GM19468 (cell line): Measurements from ENCODE around the gene SERPINB6.
"Not testable (repeated sequence)": the region's sequence is repeated elsewhere in the genome, so short reads cannot be mapped to it uniquely, and the experiment has no call there.

Experiments
- ATAC-seq: cut with Tn5 transposase; IDR thresholded peaks from one replicate; pipeline ENCODE4 v1.9.1; 2021; ENCODE audit warnings: mild to moderate bottlenecking, moderate library complexity, moderate number of reproducible peaks; ENCODE audit not compliant: unreplicated experiment; ENCODE audit errors: extremely low read depth

The SERPINB6 gene

DNA sequence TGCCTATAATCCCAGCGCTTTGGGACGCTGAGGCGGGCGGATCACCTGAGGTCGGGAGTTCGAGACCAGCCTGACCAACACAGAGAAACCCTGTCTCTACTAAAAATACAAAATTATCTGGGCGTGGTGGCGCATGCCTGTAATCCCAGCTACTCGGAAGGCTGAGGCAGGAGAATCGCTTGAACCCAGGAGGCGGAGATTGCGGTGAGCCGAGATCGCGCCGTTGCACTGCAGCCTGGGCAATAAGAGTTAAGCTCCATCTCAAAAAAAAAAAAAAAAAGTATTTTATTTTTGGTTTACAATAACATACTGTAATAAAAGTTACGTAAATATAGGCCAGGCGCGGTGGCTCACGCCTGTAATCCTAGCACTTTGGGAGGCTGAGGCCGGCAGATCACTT, 29.3 kb downstream of the SERPINB6 start:
- not testable (repeated sequence) for ATAC-seq

DNA sequence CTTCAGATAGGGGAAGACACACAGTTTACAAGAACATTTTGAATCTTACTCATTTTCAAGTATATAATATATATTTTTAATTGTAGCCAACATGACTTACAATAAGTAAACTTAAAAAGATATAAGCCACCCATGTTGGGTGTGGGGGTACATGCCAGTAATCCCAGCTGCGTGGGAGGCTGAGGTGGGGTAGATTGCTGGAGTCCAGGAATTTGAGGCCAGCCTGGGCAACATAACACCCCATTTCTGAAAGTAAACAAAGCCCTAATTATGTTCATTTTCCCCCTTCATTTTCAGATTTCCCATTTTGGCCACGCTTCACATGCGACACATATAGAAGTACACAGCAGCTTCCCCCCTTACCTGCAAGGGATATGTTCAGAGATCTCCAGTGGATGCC, 30.5 kb downstream of the SERPINB6 start:
- no peak for ATAC-seq

DNA sequence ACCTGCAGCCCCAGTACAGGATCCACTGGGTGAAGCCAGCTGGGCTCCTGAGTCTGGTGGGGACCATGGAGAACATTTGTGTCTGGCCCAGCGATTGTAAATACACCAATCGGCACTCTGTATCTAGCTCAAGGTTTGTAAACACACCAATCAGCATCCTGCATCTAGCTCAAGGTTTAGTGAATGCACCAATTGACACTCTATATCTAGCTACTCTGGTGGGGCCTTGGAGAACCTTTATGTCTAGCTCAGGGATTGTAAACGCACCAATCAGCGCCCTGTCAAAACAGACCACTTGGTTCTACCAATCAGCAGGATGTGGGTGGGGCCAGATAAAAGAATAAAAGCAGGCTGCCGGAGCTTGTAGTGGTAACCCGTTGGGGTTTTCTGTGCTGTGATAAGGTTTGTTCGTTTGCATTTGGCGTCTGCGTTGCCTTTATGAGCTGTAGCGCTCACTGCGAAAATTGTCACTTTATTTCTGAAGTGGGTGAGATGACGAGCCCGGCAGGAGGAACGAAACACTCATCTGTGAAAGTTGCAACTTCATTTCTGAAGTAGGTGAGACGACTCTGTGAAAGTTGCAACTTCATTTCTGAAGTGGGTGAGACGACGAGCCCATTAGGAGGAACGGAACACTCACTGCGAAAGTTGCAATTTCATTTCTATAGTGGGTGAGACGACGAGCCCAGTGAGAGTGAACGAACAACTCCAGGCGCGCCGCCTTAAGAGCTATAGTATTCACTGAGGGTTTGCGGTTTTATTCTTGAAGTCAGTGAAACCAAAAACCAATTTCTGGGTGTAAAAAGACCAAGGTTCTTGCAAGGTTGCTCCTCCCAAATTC, 31.1 kb downstream of the SERPINB6 start:
- peak; percentile 48 for ATAC-seq

- no peak for ATAC-seq
Observed at GRCh38 chr6:2939315-2940009, 31.9 kb downstream of the SERPINB6 start.

DNA sequence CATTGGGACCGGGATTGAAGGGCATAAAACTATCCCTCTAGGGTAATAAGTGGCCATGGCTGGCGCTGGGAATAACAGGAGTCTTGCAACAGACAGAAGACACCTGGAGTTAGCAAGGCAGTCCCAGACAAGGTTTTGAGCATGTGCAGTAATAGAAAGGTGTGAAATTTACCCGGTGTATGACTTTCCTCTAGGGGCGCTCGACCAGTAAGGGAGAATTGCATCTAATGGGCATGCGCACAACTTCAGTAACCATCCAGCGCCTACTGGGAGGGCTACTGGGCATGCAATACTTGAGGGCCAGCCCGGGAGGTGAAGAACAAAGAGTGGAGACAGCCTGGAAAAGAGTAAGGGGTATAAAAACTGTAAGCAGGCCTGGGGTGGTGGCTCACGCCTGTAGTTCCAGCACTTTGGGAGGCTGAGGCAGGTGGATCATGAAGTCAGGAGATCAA, 32.7 kb downstream of the SERPINB6 start:
- ATAC-seq, result no peak

- no peak for ATAC-seq
Observed at GRCh38 chr6:2938004-2938631, 33.2 kb downstream of the SERPINB6 start.

DNA sequence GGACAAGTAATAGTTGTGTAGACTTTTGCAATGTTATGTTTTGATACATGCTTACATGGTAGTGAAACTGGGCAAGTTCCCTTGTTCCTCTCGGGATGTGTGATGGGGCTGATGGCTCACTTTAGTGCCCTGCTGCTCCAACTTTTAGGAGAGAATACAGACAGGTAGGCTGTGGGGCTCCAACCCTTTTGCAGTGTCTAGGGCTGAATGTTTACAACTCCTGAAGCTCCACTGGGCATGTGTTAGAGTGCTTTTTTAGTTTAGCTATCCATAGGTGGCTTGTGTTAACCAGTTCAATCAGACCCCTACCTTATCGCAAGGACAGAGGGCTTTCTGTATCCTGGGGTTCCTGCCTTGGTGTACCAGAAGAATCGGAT, 33.8 kb downstream of the SERPINB6 start:
- no peak for ATAC-seq

- ATAC-seq, result no peak
Observed at GRCh38 chr6:2935566-2936291, 35.6 kb downstream of the SERPINB6 start.

DNA sequence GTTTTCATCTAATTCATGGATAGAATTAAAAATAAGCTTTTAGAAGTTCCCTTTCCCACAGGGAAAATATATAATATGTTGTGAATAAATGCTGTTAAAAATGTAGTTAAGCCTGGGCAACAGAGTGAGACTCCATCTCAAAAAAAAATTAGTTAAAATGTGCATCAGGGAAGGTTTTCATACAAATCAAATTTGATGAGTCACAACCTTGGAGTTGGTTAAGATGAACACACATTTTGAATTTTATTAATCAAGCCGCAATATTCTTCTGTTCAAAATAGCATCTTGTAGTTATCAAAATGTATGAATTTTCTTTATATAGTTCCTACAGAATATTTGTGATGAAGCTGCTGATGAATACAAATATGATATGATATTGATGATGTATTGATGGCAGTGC, 37.3 kb downstream of the SERPINB6 start:
- ATAC-seq, result no peak

DNA sequence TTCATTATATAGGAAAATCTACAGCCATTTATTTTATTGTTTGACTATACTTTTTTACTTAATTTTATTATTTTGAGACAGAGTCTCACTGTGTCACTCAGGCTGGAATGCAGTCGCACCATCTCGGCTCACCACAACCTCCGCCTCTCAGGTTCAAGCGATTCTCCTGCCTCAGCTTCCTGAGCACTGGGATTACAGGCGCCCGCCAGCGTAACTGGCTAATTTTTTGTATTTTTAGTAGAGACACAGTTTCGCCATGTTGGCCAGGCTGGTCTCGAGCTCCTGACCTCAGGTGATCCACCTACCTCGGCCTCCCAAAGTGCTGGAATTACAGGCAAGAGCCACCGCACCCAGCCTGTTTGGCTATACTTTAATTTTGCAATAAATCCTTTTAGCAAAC, 38.5 kb downstream of the SERPINB6 start:
- not testable (repeated sequence) for ATAC-seq

- ATAC-seq, result peak; percentile 26
Observed at GRCh38 chr6:2931970-2932748, 39.2 kb downstream of the SERPINB6 start.

- no peak for ATAC-seq
Observed at GRCh38 chr6:2931055-2931454, 40.3 kb downstream of the SERPINB6 start.

- not testable (repeated sequence) for ATAC-seq
Observed at GRCh38 chr6:2927931-2928330, 43.4 kb downstream of the SERPINB6 start.

- not testable (repeated sequence) for ATAC-seq
Observed at GRCh38 chr6:2925842-2926747, 45.3 kb downstream of the SERPINB6 start.

- no peak for ATAC-seq
Observed at GRCh38 chr6:2921520-2922115, 49.7 kb downstream of the SERPINB6 start.

GRCh38 chr6:2920671-2921112, 50.7 kb downstream of the SERPINB6 start:
- no peak for ATAC-seq

- ATAC-seq, result no peak
Observed at GRCh38 chr6:2919886-2920285, 51.5 kb downstream of the SERPINB6 start.

GRCh38 chr6:2919401-2919800, 52.0 kb downstream of the SERPINB6 start:
- no peak for ATAC-seq
